GM18526 (cell line): ENCODE measurements around the gene TOMM20.

Experiments used
- POLR2A ChIP-seq: IDR thresholded peaks from 3 replicates; pipeline ENCODE4 v1.6.1; 2011; ENCODE audit not compliant: insufficient read length; ENCODE audit errors: extremely low read depth

TOMM20 gene

DNA sequence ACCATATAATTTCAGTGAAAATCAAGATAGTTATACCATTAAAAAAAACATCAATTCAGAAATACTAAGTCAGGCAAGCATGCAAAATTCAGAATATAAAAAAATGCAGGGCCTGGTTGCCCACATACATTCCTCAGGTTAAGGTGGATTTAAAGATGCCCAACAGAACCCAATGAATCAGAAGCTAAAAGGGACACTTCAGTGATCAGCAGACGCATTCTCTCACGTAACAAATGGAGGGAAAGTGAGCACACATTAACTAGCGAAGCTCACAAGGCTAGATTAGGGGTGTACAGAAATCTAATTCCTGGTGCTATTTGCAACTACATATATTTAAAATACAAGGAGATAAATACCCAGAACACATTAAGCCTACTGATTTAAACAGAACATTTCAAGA, 17.5 kb downstream of the TOMM20 start:
- no peak for TF ChIP-seq POLR2A

DNA sequence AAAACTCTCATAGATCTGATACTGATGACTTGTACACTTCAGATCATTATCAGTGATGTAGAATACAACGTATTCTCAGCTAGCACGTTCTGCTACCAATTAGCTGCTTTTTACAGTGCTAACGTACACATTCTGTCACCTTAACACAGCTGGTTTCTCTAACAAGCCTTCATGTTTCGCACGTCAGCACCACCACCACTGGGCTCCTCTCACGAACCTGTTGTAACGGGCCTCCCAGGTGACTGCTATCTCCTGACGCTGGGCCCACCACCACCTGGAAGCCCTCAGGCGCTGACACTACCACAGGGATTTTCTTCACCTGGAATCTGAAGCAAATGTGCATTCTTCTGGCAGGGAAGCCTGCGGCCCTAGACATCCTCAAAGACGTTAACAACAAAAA, 19.8 kb downstream of the TOMM20 start:
- no peak for TF ChIP-seq POLR2A

DNA sequence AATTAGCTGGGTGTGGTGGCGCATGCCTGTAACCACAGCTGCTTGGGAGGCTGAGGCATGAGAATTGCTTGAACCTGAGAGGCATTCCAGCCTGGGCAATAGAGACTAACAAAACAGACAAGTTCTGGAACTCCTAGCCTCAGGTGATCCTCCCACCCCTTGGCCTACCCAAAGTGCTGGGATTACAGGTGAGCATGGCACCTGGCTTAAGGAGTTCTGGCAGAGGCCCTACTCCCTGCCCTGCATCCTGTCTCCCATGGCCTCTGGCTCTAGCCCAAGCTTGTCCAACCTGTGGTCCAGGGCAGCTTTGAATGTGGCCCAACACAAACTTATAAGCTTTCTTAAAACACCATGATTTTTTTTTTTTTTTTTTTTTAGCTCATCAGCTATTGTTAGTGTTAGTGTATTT, 20.4 kb downstream of the TOMM20 start:
- TF ChIP-seq POLR2A, result no peak

DNA sequence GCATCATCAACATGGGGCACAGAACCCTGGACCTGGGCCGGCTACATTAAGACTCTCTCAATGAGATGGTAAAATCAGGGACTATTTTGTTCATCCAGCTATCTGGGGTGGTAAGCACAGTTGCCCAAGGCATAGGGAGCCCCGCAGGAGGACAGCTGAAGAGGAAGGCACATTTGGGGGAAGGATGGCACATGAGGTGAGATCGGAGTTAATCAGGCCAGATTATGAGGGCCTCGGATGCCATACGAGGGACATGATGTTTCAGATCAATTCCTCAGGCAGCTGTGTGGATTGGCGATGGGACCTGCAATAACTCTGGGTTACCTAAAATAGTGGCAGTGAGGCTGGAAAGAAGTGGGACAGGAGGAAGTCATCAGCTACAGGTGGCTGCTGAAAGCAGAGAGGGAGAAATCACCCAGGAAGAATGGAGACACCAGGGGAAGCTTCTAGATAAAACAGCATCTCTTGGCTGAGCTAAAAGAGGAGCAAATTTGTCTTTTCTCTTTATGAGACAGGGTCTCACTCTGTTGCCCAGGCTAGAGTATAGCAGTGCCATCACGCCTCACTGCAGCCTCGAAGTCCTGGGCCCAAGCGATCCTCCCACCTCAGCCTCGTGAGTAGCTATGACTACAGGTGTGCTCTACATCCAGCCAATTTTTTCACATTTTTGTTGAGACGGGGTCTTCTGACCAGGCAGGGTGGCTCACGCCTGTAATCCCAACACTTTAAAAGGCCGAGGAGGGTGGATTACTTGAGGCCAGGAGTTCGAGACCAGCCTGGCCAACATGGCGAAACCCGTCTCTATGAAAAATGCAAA, 21.1 kb downstream of the TOMM20 start:
- no peak for TF ChIP-seq POLR2A

DNA sequence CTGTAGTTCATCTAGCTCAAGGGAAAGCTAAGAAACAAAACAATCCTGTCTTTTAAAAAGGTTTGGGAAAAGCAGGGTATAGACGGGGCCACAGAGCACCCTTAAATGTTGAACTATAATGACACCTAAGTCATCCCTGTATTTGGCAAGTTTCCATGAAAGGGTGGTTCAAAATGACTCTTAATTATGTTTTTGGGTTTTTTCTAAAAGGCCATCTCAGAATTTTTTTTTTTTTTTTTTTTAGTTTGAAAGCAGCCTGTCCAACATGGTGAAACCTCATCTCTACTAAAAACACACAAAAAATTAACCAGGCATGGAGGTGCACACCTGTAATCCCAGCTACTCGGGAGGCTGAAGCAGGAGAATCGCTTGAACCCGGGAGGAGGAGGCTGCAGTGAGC, 22.2 kb downstream of the TOMM20 start:
- TF ChIP-seq POLR2A, result no peak

DNA sequence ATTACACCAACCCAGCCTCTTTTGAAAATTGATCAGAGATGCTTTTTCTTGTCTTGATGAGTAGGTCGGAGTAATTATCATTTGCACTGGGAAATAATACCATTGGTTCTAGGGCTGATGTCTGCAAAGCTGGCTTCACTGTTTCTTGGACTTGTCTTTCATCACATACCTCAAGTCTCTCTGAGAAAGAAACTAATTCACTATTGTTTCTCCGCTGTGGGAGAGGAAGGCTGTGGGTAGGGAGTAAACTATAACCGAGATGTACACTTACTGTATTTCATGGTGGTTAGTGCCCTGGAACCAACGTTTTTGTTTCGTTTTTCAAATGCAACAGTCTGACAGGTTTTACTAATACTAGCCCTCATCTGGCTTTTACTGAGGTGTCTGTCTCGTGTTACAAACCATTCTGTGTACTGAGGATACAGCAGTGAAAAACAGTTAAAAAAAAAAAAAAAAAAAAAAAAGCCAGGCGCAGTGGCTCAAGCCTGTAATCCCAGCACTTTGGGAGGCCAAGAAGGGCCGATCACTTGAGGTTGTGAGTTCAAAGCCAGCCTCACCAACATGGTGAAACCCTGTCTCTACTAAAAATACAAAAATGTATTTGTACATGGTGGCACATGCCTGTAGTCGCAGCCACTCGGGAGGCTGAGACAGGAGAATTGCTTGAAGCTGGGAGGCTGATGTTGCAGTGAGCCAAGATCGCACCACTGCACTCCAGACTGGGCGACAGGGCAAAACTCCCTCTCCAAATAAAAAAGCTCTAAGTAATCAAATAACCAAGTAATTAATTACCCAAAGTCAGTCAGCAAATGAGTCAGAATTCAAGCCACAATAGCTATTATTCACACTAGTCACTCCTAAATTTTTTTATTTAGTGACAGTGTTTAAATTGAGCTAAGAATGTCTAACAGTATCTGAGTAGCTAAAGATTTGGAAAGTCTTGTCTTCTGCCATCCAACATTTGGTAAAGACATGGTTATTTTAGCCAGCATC, 23.3 kb downstream of the TOMM20 start:
- TF ChIP-seq POLR2A, result no peak

DNA sequence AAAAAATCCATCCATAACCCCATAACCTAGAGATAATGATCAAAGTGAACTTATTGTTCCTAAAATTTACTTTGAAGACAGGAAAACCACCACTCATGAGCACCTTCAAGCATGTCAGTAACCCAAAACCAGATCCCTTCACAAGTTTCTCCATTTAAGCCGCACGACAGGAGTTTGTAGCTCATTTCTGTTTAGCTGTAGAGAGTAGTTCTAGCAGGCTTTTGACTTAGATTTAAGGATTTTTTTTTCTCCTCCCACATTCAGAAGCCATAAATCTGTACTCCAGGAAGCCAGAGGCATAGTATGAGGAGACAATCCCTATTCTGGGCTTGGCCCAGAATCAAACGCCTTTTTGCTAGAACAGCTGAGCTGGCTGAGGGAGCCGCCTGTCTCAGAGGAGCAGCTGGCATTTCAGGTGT, 25.6 kb downstream of the TOMM20 start:
- no peak for TF ChIP-seq POLR2A

DNA sequence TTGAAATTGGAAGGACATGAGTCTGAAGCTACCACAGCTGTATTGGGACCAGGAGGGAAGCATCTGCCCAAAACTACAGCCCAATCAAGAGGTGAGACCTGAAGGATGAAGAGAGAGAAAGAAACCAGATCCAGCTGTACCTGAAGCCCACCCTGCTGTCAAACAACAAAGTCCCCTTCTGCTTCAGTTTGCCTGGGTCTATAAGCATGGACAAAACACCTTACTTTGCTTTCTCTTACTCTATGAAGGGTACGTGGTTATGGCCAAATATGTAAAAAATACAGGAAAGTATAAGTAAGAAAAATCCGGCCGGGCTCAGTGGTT, 26.4 kb downstream of the TOMM20 start:
- TF ChIP-seq POLR2A, result no peak

DNA sequence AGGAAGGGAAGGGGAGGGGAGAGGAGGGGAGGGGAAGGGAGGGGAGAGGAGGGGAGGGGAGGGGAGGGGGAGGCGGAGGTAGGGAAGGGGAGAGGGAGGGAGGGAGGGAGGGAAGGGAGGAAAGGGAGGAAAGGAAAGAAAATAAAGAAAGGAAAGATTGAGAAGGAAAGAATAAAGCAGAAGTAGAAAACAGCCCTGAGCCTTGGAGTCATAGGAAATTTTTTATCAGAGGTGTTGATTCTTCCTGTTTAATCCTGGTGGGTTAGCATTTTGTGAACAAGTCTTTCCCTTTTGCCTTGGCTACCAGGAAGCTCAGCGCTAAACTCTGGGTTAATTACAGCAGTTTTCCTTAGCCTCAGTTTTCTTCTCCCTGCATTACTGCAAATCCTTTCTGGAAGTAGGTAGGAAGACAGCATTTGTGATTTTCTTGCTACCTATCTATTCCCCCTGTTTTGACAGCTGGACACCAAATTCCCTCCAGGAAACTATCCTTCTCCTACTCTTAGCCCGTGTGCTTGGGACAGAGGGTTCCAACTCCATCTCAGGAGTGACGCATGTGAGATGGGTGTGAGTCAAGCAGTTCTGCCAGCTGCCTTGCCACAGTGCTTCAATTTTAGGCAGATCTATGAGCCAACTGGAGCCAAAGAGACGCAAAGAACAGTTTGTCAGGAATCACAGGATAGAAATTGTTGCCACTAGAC, 26.9 kb downstream of the TOMM20 start:
- TF ChIP-seq POLR2A, result no peak

DNA sequence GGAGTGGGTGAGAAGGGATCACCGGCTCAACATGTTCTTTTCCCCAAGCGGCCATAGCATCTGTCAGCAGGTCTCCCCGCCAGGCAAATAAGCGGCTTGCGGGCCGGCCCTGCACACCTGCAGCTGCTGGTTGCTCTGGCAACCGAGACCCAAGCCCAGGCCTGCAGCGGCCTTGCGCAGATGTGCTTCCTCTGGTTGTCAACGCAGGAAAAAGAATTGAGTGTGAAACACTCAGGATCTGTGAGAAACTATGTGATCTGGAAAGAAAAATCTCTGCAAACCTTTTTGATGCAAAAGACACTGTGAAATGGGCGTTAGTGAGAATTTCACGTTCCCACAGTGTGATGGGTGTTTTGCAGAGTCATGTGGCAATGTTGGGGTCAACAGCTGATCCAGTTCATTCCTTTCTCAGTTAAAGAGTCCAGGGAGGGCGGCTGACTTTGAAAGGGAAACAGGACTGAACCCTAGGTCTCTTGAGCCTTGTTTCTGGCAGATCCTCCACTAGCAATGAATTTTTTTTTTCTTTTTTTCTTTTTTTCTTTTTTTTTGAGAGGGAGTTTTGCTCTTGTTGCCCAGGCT, 28.4 kb downstream of the TOMM20 start:
- TF ChIP-seq POLR2A, result no peak

DNA sequence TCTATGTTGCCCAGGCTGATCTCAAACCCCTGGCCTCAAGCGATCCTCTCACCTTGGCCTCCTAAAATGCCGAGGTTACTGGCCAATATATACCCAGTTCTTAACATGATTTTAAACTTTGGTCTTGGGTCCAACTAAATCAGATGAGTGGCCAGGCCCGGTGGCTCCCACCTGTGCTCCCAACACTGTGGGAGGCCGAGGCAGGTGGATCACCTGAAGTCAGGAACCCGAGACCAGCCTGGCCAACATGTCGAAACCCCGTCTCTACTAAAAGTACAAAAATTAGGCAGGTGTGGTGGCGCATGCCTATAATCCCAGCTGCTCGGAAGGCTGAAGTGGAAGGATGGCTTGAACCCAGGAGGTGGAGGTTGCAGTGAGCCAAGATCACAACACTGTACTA, 29.6 kb downstream of the TOMM20 start:
- no peak for TF ChIP-seq POLR2A

DNA sequence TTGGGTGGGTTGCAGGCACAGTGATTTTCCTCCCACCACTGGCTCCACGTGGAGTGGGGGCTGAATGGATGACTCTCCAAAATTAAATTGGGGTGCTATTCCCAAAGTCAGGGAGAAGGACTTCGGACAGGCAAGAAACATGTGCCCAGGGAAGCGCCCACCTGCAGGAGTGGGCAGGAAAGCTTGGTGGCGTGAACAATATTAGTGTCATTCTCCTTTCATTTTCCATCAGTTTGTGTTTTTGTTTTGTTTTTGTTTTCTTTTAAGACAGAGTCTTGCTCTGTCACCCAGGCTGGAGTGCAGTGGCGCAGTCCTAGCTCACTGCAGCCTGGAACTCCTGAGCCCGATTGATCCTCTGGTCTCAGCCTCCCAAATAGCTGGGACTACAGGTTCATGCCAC, 30.1 kb downstream of the TOMM20 start:
- no peak for TF ChIP-seq POLR2A

DNA sequence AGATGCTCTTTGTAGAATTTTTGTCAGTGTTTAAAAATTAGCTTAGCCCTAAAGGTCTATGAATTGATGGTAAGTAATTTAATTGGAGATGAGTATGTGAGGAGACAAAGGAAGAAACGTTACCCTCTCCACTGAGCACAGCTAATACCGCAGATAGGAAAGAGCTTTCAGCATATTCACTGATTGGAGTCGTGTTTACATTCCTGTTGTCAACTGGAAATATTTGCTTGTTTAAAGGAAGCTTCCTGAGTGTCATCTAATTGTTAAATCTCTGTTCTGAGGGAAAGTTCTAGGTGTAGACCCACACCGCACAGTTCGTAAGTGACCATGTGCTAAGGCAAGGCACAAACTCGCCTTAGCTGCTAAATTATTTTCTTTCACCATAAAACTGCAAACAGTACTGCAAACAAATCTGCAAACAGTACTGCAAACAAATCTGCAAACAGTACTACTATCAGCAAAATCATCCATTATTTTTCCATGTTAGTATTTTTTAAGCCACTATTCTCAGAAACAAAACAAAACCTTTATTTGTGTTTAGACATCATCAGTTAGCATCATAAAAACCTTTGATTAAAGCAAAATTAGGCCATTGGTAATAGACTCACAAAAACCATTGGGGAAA, 32.6 kb downstream of the TOMM20 start:
- TF ChIP-seq POLR2A, result no peak

DNA sequence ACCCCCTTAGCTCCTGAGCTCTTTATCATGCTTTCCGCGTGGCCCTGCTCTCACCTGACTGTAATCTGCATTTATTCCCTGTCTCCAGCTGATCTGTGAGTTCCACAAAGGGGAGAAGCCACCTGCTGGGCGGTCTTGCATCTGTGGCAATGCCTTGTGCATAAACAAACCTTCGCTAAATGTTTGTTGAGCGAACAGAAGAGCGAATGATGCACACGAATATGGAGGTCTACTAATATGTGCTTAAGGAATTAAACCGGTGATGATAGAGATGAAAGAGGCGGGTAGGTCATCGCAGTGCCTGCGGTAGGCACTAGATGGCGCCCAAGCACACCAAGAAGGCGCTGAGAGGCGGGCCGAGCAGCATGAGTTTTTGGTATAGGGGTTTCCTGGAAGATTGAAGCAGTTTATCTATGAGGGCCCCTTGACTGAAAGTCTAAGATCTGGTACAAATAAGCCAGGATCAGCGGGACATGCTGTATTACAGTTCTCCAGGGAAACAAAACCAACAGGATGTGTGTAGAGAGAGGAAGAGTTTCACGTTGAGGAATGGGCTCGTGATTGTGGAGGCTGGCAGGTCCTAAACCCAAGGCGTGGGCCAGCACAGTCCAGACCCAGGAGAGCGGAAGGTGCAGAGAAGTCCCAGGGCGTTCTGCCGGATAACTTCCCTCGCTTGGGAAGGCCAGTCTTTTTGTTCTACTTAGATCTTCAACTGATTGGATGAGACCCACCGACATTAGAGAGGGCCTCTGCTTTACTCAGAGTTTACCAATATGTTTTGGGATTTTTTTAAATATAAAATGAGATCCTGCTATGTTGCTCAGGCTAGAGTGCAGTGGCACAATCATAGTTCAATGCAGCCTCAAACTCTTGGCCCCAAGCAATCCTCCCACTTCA, 34.7 kb downstream of the TOMM20 start:
- no peak for TF ChIP-seq POLR2A
